Measurements from ENCODE around the gene ZNF611.
"Not testable (repeated sequence)": the region's sequence is repeated elsewhere in the genome, so short reads cannot be mapped to it uniquely, and the experiment has no call there.

The ZNF611 gene

DNA sequence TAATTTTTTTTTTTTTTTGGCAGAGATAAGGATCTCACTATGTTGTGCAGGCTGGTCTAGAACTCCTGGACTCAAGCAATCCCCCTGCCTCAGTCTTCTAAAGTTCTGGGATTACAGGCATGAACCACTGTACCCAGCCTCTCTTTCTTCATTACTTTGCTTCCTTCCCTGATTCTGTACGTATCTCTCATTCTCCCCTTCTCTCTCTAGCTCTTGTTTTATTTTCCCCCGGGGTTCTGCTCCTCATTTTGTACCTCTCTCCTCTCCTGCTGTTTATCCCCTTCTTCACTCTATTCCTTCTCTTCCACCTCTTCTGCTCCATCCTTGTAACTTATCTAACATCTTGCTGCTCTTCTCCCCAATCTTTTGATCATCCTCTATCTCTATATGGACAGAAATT is 46.5 kb downstream of the ZNF611 start:
- FAIRE-seq: no peak
- no peak for DNase-seq (ENCODE audit: insufficient read length)
- no peak for TF ChIP-seq TAF1 (IDR thresholded peaks at IDR 0.05; ENCODE audit: borderline replicate concordance, low read depth, low read length)
- no peak for TF ChIP-seq POLR2A (IDR thresholded peaks at IDR 0.05; ENCODE audit: low read depth, low read length)
- TF ChIP-seq POLR2AphosphoS5 (IDR thresholded peaks at IDR 0.05; ENCODE audit: low read depth, low read length): no peak

DNA sequence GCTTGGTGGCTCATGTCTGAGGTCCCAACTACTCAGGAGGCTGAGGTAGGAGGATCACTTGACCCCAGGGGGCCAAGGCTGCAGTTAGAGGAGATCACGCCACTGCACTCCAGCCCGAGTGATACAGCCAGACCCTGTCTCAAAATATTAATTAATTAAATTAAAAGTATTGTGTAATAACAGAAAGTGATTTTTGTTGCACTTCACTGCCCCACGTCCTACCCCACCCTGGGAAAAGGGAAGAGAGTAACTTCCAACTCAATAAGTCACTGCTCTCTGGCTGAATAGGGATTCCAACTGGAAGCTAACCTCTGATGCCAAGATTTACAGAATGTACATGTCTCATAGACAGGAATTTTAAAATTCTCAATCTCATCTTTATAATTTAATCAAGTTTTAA is 47.2 kb downstream of the ZNF611 start:
- TF ChIP-seq TAF1 (IDR thresholded peaks at IDR 0.05; ENCODE audit: borderline replicate concordance, low read depth, low read length) (no peak), POLR2AphosphoS5 (IDR thresholded peaks at IDR 0.05; ENCODE audit: low read depth, low read length) (no peak), POLR2A (IDR thresholded peaks at IDR 0.05; ENCODE audit: low read depth, low read length) (no peak)
- no peak for FAIRE-seq
- DNase-seq (ENCODE audit: insufficient read length): no peak

- TF ChIP-seq POLR2AphosphoS5 (IDR thresholded peaks at IDR 0.05; ENCODE audit: low read depth, low read length) (no peak), TAF1 (IDR thresholded peaks at IDR 0.05; ENCODE audit: borderline replicate concordance, low read depth, low read length) (no peak), POLR2A (IDR thresholded peaks at IDR 0.05; ENCODE audit: low read depth, low read length) (no peak)
- FAIRE-seq (no peak), DNase-seq (ENCODE audit: insufficient read length) (no peak)
These were observed 49.0 kb downstream of the ZNF611 start for GRCh38 chr19:52685811-52686210.

GRCh38 chr19:52681216-52681615 is 53.6 kb downstream of the ZNF611 start:
- FAIRE-seq; DNase-seq (ENCODE audit: insufficient read length): not testable (repeated sequence)

DNA sequence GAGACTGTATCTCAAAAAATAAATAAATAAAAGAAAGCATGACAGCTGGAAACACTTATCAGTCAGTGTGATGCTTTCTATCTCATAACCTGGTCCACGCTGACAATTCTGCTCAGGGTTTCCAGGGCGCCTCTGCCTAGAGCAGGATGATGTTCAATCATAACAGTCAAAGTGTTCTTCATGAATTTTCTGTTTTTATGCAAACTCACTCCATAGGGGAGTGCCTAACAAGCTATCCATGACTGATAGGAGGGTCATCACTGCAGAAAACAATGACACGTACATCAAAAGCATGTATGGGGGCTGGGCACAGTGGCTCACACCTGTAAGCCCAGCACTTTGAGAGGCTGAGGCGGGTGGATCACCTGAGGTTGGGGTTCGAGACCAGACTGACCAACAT is 55.2 kb downstream of the ZNF611 start:
- DNase-seq (ENCODE audit: insufficient read length): no peak
- TF ChIP-seq POLR2A (IDR thresholded peaks at IDR 0.05; ENCODE audit: low read depth, low read length): no peak
- no peak for TF ChIP-seq TAF1 (IDR thresholded peaks at IDR 0.05; ENCODE audit: borderline replicate concordance, low read depth, low read length)
- TF ChIP-seq POLR2AphosphoS5 (IDR thresholded peaks at IDR 0.05; ENCODE audit: low read depth, low read length): no peak
- FAIRE-seq: no peak

DNA sequence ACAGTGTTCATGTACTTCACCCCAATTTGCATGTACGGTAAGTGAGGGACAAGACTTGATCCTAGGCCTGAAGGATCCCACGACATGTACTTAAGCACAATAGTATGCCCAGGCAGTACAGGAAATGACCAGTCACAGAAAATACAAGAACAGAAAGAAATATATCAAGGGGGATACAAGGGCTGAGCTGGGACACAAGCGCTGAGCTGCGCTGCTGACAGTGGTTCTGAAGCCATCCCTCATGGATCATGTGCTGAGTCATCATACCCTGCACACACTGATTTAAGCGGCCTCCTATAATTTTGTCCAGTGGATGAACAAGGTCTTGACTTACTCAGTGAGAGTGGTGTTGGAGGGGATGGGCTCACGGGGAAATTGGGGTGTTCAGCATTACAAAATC is 59.6 kb downstream of the ZNF611 start:
- not testable (repeated sequence) for DNase-seq (ENCODE audit: insufficient read length); FAIRE-seq

- TF ChIP-seq POLR2A (IDR thresholded peaks at IDR 0.05; ENCODE audit: low read depth, low read length) (no peak), POLR2AphosphoS5 (IDR thresholded peaks at IDR 0.05; ENCODE audit: low read depth, low read length) (no peak), TAF1 (IDR thresholded peaks at IDR 0.05; ENCODE audit: borderline replicate concordance, low read depth, low read length) (no peak)
- no peak for DNase-seq (ENCODE audit: insufficient read length)
- FAIRE-seq: no peak
These were observed 61.8 kb downstream of the ZNF611 start for GRCh38 chr19:52673014-52673413.

DNA sequence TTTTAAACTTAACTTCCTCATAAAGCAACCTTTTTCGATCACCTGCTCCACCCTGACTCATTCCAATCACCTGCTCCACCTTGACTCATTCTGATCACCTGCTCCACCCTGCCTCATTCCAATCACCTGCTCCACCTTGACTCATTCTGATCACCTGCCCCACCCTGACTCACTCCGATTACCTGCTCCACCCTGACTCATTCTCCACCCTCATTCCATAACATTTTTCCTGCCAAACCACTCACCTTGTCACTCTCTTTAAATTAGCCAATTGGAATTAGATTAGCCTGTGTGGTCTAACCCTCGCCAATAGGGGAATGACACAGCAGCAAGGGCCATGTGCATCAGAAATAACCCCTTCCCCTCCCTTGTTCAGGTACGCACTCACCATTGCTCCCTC is 64.8 kb downstream of the ZNF611 start:
- no peak for DNase-seq (ENCODE audit: insufficient read length)
- TF ChIP-seq POLR2AphosphoS5 (IDR thresholded peaks at IDR 0.05; ENCODE audit: low read depth, low read length) (no peak), TAF1 (IDR thresholded peaks at IDR 0.05; ENCODE audit: borderline replicate concordance, low read depth, low read length) (no peak), POLR2A (IDR thresholded peaks at IDR 0.05; ENCODE audit: low read depth, low read length) (no peak)
- no peak for FAIRE-seq

GRCh38 chr19:52669586-52669985 is 65.3 kb downstream of the ZNF611 start:
- no peak for DNase-seq (ENCODE audit: insufficient read length)
- no peak for TF ChIP-seq TAF1 (IDR thresholded peaks at IDR 0.05; ENCODE audit: borderline replicate concordance, low read depth, low read length)
- TF ChIP-seq POLR2AphosphoS5 (IDR thresholded peaks at IDR 0.05; ENCODE audit: low read depth, low read length): no peak
- no peak for TF ChIP-seq POLR2A (IDR thresholded peaks at IDR 0.05; ENCODE audit: low read depth, low read length)
- no peak for FAIRE-seq

DNA sequence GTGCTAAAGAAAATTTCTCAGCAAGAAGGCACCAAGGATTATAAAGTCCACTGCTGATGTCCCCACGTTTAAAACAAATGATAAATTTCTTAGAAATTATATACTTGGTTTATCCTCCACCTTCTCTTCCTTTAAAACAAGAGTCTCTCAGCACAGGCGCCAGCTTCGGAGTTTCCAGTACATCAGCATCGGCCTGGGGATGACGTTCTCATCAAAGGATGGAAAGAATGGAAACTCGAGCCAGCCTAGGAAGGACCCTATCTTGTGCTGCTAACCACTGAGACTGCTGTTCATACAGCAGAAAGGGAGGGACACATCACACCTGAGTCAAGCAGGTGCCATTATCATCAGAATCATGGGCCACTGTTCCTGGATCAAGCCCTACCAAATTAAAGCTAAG is 66.9 kb downstream of the ZNF611 start:
- DNase-seq (ENCODE audit: insufficient read length) (no peak), FAIRE-seq (no peak)
- TF ChIP-seq POLR2AphosphoS5 (IDR thresholded peaks at IDR 0.05; ENCODE audit: low read depth, low read length) (no peak), POLR2A (IDR thresholded peaks at IDR 0.05; ENCODE audit: low read depth, low read length) (no peak), TAF1 (IDR thresholded peaks at IDR 0.05; ENCODE audit: borderline replicate concordance, low read depth, low read length) (no peak)

DNA sequence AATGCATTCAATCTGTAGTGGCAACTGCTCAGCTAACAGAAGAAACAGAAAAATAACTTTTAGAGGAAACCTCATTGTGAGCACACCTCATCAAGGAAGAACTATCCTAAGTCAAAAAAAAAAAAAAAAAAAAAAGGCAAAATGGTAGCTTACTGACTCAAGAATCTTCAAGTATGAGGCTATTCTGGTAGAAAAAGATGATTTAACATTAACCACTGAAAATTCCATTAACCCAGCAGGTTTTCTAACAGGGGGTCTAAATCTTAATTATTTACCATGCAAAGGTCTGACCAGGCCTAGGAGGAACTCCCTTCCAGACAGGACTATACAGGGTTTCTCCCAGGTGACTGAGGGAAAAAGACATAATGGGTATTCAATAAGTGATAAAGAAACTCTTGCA is 68.3 kb downstream of the ZNF611 start:
- DNase-seq (ENCODE audit: insufficient read length) (no peak), FAIRE-seq (no peak)
- TF ChIP-seq TAF1 (IDR thresholded peaks at IDR 0.05; ENCODE audit: borderline replicate concordance, low read depth, low read length): no peak

GRCh38 chr19:52665529-52665928 is 69.3 kb downstream of the ZNF611 start:
- FAIRE-seq: no peak
- no peak for DNase-seq (ENCODE audit: insufficient read length)
- TF ChIP-seq POLR2AphosphoS5 (IDR thresholded peaks at IDR 0.05; ENCODE audit: low read depth, low read length) (no peak), POLR2A (IDR thresholded peaks at IDR 0.05; ENCODE audit: low read depth, low read length) (no peak), TAF1 (IDR thresholded peaks at IDR 0.05; ENCODE audit: borderline replicate concordance, low read depth, low read length) (no peak)

GRCh38 chr19:52665027-52665426 is 69.8 kb downstream of the ZNF611 start:
- DNase-seq (ENCODE audit: insufficient read length): no peak
- FAIRE-seq: no peak
- TF ChIP-seq POLR2AphosphoS5 (IDR thresholded peaks at IDR 0.05; ENCODE audit: low read depth, low read length) (no peak), TAF1 (IDR thresholded peaks at IDR 0.05; ENCODE audit: borderline replicate concordance, low read depth, low read length) (no peak), POLR2A (IDR thresholded peaks at IDR 0.05; ENCODE audit: low read depth, low read length) (no peak)

All from GM12892 (cell line).